Fibroblast of peridontal ligament (primary cell): Measurements from ENCODE around the gene HSDL2.
"Not testable (repeated sequence)": the region's sequence is repeated elsewhere in the genome, so short reads cannot be mapped to it uniquely, and the experiment has no call there.

ENCODE experiments used
- DNase-seq: peaks from one replicate; pipeline ENCODE4 v3.0.0-alpha.2; 2010; ENCODE audit errors: extremely low read depth

The HSDL2 gene

GRCh38 chr9:112380102-112380824, at the start of gene HSDL2:
HSDL2 (plus strand) TSS chr9:112380108; CDS start chr9:112380164, 56 bp downstream.
- peak; percentile 50 for DNase-seq

- DNase-seq: no peak
These were observed 48.3 kb upstream of the HSDL2 start for GRCh38 chr9:112331674-112331952.

DNA sequence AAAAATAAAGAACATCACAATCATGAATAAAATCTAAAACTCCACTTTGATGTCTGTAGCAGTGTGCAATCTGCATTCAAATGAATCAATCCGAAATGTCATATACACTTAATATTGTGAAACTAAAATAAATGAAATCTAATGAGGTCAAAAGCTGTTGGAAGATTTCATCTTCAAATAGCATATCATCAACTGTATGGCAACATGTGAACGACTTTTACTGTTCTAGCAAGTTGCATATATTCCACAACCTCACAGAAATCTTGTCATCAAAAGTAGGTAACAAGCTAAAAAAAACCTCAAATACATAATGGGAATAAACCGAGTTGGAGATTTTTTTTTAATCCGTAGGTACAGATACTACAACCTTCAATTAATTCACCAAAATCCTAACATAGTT, 47.7 kb upstream of the HSDL2 start:
- DNase-seq: no peak

DNA sequence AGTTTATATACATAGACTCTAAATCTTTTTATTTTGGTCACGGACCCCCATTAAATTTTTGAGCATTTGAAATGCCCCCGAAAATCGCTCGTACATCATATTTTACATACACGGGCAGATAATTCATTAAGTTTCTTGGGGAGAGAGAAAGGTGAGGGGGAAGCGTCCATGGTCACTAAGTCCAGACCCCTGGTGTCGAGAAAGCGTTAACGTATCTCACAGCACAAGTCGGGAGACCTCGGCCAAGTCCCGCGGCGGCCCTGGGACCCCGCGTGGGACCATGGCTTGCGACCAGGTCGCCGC, 47.3 kb upstream of the HSDL2 start:
- DNase-seq: no peak

GRCh38 chr9:112332977-112333638, 46.8 kb upstream of the HSDL2 start, which contains the start of gene PTBP3:
PTBP3 (minus strand) TSS chr9:112333619; CDS start chr9:112297865, 35,754 bp downstream.
- DNase-seq: no peak

DNA sequence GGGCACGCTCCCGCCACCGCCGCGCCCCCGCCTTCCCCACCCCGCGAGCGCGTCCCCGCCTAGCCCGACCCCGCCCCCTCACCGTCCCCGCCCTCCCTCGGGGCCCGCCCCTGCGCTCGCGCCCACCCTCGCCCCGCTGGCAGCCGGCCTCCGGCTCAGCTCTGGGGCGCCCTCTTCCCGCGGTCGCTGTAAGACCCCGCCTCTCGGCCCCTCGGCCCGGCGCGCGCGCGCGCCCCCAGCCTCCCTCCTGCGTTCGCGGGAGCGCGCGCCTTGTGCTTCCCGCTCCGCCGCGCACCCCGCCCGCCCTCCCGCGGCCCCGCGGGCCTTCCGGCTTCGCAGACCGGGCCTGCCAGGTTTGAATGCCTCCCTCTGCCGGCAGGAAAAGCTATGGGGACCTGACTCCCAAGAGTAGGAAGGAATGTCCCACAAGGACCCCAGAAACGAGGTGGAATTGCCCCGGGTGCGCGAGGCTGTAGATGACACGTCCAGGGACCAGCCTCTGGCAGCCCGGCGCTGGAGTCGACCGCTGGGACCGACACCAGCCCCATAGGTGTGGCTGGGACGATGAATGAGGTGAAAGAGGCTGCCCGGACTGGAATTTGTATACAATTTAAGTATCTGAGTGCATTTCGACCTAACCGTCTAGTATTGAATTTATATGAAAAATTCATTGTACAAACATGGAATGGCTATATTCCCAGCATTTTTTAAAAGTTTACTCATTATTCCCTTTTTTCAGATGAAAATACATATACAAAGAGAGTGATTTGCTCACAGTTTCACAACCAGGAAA, 46.1 kb upstream of the HSDL2 start:
- peak; percentile 91 for DNase-seq

GRCh38 chr9:112334432-112334841, 45.5 kb upstream of the HSDL2 start:
- DNase-seq: peak; percentile 57

GRCh38 chr9:112337547-112337946, 42.4 kb upstream of the HSDL2 start:
- no peak for DNase-seq

GRCh38 chr9:112338561-112338960, 41.3 kb upstream of the HSDL2 start:
- peak; percentile 53 for DNase-seq

- no peak for DNase-seq
These were observed 40.0 kb upstream of the HSDL2 start for GRCh38 chr9:112339886-112340285.

GRCh38 chr9:112341730-112342129, 38.2 kb upstream of the HSDL2 start:
- DNase-seq: peak; percentile 35

GRCh38 chr9:112348257-112349007, 31.5 kb upstream of the HSDL2 start:
- peak; percentile 79 for DNase-seq

DNA sequence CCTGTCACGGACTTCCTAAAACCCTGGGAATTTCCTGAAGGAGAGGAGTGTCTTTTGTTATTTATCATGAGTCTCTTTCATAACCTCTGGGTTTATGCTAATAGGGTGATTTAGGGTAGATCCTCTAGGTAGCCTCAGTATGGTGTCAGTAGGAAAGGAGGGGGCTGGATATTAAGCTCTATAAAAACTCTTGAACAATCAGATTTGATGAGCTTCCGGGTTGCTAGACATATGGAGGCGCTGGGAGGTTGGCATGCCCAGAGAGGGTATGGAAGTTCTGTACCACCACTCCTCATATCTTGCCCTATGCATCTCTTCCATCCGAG, 30.9 kb upstream of the HSDL2 start:
- DNase-seq: no peak

DNA sequence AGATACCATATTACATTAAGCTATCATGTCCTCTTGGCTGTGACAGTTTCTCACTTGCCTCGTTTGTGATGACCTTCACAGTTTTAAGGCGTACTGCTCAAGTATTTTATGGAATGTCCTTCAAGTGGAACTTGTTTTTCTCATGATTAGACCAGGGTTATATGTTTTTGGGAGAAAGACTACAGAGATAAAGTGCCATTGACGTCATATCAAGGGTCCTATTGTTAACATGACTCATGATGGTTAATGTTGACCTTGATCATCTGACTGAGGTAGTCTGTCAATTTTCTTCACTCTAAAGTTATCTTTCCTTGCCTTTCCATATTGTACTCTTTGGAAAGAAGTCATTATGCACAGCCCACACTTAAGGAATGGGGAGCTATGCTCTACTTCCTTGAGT, 28.7 kb upstream of the HSDL2 start:
- no peak for DNase-seq

GRCh38 chr9:112352209-112352608, 27.7 kb upstream of the HSDL2 start:
- DNase-seq: no peak

DNA sequence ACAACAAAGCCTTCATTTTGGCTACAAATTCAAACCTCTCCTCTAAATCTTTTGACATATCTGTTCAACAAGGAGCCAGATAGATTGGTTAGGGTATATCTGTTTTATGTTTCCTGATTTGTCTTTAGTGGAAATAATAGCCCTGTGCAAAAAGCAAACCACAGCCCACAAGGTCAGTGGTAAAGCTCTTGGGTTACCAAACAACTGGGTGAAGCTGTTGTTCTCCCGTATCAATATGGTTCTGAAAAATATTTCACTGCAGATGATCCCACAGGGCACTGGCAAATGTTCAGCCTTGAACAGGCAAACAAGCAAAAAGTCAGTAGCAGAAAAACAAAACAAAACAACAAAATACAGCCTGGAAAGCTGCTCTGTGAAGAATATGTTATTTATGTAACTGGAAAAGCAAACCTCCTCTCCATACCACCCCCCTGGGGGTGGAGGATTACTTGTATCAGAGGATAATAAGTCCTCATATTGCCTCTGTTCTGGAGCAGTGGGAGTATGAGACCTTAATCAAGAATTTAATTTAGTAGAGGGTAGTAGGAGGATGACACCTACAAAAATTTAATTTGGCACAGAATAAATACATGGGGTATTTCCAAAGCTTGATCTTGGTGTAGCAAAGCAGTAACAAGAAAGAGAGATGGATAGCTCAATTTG, 25.7 kb upstream of the HSDL2 start:
- DNase-seq: no peak

DNA sequence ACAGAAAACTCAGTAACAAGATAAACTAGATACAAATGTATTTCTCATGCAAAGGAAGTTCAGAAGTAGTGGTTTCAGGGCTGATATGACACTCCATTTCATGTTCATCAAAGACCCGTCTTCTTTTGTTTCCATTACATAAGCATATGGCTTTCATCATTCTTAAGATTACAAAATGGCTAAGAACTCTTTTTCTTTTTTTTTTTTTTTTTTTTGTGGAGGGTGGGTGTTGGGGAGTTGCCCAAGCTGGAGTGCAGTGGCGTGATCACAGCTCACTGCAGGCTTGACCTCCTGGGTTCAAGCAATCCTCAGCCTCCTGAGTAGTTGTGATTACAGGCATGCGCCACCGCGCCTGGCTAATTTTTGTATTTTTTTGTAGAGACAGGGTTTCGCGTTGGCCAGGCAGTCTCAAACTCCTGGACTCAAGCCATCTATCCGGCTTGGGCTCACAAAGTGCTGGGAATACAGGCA, 24.4 kb upstream of the HSDL2 start:
- DNase-seq: no peak

- DNase-seq: peak; percentile 64
These were observed 19.7 kb upstream of the HSDL2 start for GRCh38 chr9:112360047-112360804.

DNA sequence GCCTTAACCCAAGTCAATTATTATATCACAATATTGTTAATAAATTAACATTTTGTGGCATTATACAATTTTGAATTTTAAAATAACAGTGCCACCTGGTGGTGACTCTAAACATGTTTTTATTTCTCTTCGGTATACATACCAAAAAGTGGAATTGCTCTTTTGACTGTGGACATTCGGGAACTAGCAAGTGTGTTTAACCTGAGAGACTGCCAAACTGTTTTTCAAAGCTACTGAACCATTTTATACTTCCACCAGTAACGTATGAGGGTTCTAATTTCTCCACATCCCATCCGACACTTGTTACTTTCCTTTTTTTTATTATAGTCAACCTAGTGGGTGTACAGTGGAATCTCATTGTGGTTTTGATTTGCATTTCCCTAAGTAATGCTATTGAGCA, 18.3 kb upstream of the HSDL2 start:
- DNase-seq: peak; percentile 77

- no peak for DNase-seq
These were observed 15.1 kb upstream of the HSDL2 start for GRCh38 chr9:112364761-112365160.

DNA sequence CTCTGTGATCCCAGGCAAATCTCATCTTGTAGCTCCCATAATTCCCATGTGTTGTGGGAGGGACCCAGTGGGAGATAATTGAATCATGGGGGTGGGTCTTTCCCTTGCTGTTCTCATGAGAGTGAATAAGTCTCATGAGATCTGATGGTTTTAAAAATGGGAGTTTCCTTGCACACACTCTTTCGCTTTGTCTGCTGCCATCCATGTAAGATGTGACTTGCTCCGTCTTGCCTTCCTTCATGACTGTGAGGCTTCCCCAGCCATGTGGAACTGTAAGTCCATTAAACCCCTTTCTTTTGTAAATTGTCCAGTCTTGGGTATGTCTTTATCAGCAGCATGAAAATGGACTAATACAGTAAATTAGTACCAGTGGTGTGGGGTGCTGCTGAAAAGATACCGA, 14.7 kb upstream of the HSDL2 start:
- not testable (repeated sequence) for DNase-seq
